ENCODE data around the gene AWAT1.
"Not testable (repeated sequence)": the region's sequence is repeated elsewhere in the genome, so short reads cannot be mapped to it uniquely, and the experiment has no call there.

The AWAT1 gene

GRCh38 chrX:70234355-70234754 lies at the start of gene AWAT1:
Gene AWAT1 (plus strand): TSS chrX:70234655. CDS start chrX:70234696, 41 bp downstream.
- in situ Hi-C loops (cut with HindIII; ENCODE audit: low sequenced_read_pairs) = no loop called here

GRCh38 chrX:70190225-70190624 lies 44.2 kb upstream of the AWAT1 start:
- in situ Hi-C loops (cut with HindIII; ENCODE audit: low sequenced_read_pairs) = no loop called here

- in situ Hi-C loops (cut with HindIII; ENCODE audit: low sequenced_read_pairs) = no loop called here
Observed at GRCh38 chrX:70196961-70197720, 37.3 kb upstream of the AWAT1 start.

GRCh38 chrX:70201732-70202131 lies 32.7 kb upstream of the AWAT1 start:
- in situ Hi-C loops (cut with HindIII; ENCODE audit: low sequenced_read_pairs) = no loop called here

- in situ Hi-C loops (cut with HindIII; ENCODE audit: low sequenced_read_pairs) = no loop called here
Observed at GRCh38 chrX:70208479-70208878, 26.0 kb upstream of the AWAT1 start.

- in situ Hi-C loops (cut with HindIII; ENCODE audit: low sequenced_read_pairs) = not testable (repeated sequence)
Observed at GRCh38 chrX:70209570-70209969, 24.9 kb upstream of the AWAT1 start.

GRCh38 chrX:70219938-70220764 lies 14.3 kb upstream of the AWAT1 start:
- in situ Hi-C loops (cut with HindIII; ENCODE audit: low sequenced_read_pairs) = no loop called here

- in situ Hi-C loops (cut with HindIII; ENCODE audit: low sequenced_read_pairs) = no loop called here
Observed at GRCh38 chrX:70226048-70226447, 8.4 kb upstream of the AWAT1 start.

- in situ Hi-C loops (cut with HindIII; ENCODE audit: low sequenced_read_pairs) = no loop called here
Observed at GRCh38 chrX:70226687-70227086, 7.8 kb upstream of the AWAT1 start.

GRCh38 chrX:70231666-70232065 lies 2.8 kb upstream of the AWAT1 start:
- in situ Hi-C loops (cut with HindIII; ENCODE audit: low sequenced_read_pairs) = no loop called here

- in situ Hi-C loops (cut with HindIII; ENCODE audit: low sequenced_read_pairs) = no loop called here
Observed at GRCh38 chrX:70240751-70241150, 6.3 kb downstream of the AWAT1 start.

- in situ Hi-C loops (cut with HindIII; ENCODE audit: low sequenced_read_pairs) = no loop called here
Observed at GRCh38 chrX:70241501-70241900, 7.0 kb downstream of the AWAT1 start.

GRCh38 chrX:70243601-70244000 lies 9.1 kb downstream of the AWAT1 start:
- in situ Hi-C loops (cut with HindIII; ENCODE audit: low sequenced_read_pairs) = not testable (repeated sequence)

GRCh38 chrX:70244881-70245280 lies 10.4 kb downstream of the AWAT1 start:
- in situ Hi-C loops (cut with HindIII; ENCODE audit: low sequenced_read_pairs) = no loop called here

- in situ Hi-C loops (cut with HindIII; ENCODE audit: low sequenced_read_pairs) = no loop called here
Observed at GRCh38 chrX:70247252-70247651, 12.8 kb downstream of the AWAT1 start.

- in situ Hi-C loops (cut with HindIII; ENCODE audit: low sequenced_read_pairs) = no loop called here
Observed at GRCh38 chrX:70252491-70252890, 18.0 kb downstream of the AWAT1 start.

GRCh38 chrX:70253377-70254062 lies 19.1 kb downstream of the AWAT1 start:
- in situ Hi-C loops (cut with HindIII; ENCODE audit: low sequenced_read_pairs) = no loop called here

GRCh38 chrX:70254063-70254400 lies 19.6 kb downstream of the AWAT1 start:
- in situ Hi-C loops (cut with HindIII; ENCODE audit: low sequenced_read_pairs) = no loop called here

- in situ Hi-C loops (cut with HindIII; ENCODE audit: low sequenced_read_pairs) = no loop called here
Observed at GRCh38 chrX:70254909-70255308, 20.5 kb downstream of the AWAT1 start.

GRCh38 chrX:70255452-70255851 lies 21.0 kb downstream of the AWAT1 start:
- in situ Hi-C loops (cut with HindIII; ENCODE audit: low sequenced_read_pairs) = no loop called here

GRCh38 chrX:70257423-70258288 lies 23.2 kb downstream of the AWAT1 start:
- in situ Hi-C loops (cut with HindIII; ENCODE audit: low sequenced_read_pairs) = no loop called here

Data from endothelial cell of hepatic sinusoid (primary cell).